GM10248 (cell line): ENCODE measurements around the gene ADAMTS8.

Experiments
- CTCF ChIA-PET: fragments of 300-600 bp; sonication (Branson Sonifier 250); formaldehyde crosslinking; extraction: SDS; loops from one replicate; lab custom pipeline; 2021; ENCODE audit warnings: antibody characterized with exemption; lab: Yijun Ruan, JAX
- POLR2A ChIA-PET: fragments of 350-650 bp; sonication (Branson Sonifier 250); formaldehyde crosslinking; extraction: SDS; loops from one replicate; lab custom pipeline; 2020; ENCODE audit warnings: antibody characterized with exemption; lab: Yijun Ruan, JAX
- DNase-seq: peaks from one replicate; pipeline ENCODE4 v3.0.0; 2012; ENCODE audit errors: extremely low spot score
- CTCF ChIP-seq: IDR thresholded peaks from 2 replicates; pipeline ENCODE4 v1.5.1; 2012; ENCODE audit warnings: mild to moderate bottlenecking, low read depth; ENCODE audit errors: extremely low read depth, missing control alignments, control extremely low read depth

The ADAMTS8 gene

GRCh38 chr11:130449310-130449990, 21.0 kb upstream of the ADAMTS8 start:
- DNase-seq = no peak
- TF ChIP-seq CTCF = no peak
- ChIA-PET CTCF (interaction anchor here (1.4 kb wide), 1 partner anchor 11 kb away, joined by 3 read pairs; no protein-coding TSS in a partner anchor), POLR2A (no interaction called here)

GRCh38 chr11:130448416-130449309, 20.3 kb upstream of the ADAMTS8 start, which contains the start of gene ADAMTS15:
TSS of gene ADAMTS15 (plus strand) at chr11:130448645. CDS start at chr11:130448974, 329 bp downstream.
- peak; percentile 58 for DNase-seq
- ChIA-PET CTCF (interaction anchor here (1.0 to 2.9 kb wide), 2 partner anchors 14 to 17 kb away, joined by 3 to 11 read pairs; no protein-coding TSS in a partner anchor), POLR2A (no interaction called here)
- TF ChIP-seq CTCF = no peak

GRCh38 chr11:130448039-130448415, 19.6 kb upstream of the ADAMTS8 start:
- POLR2A ChIA-PET = no interaction called here
- DNase-seq = no peak
- TF ChIP-seq CTCF = no peak
- CTCF ChIA-PET = interaction anchor here (1.0 to 2.9 kb wide), 2 partner anchors 13 to 17 kb away, joined by 3 to 11 read pairs; no protein-coding TSS in a partner anchor

- no peak for DNase-seq
- no peak for TF ChIP-seq CTCF
- ChIA-PET CTCF (interaction anchor here (2.9 to 18.4 kb wide), 2 partner anchors 14 to 419 kb away, joined by 11 to 447 read pairs; no protein-coding TSS in a partner anchor), POLR2A (no interaction called here)
These were observed 17.4 kb upstream of the ADAMTS8 start for GRCh38 chr11:130445788-130446187.

- POLR2A ChIA-PET = no interaction called here
- no peak for DNase-seq
- TF ChIP-seq CTCF = no peak
- CTCF ChIA-PET = interaction anchor here (0.7 to 18.4 kb wide), 8 partner anchors 8 to 422 kb away, joined by 3 to 447 read pairs (median 6); no protein-coding TSS in a partner anchor
These were observed 14.3 kb upstream of the ADAMTS8 start for GRCh38 chr11:130442737-130443136.

- no peak for TF ChIP-seq CTCF
- ChIA-PET CTCF (interaction anchor here (1.0 to 18.4 kb wide), 8 partner anchors 8 to 1254 kb away, joined by 3 to 447 read pairs (median 6); no protein-coding TSS in a partner anchor), POLR2A (no interaction called here)
- no peak for DNase-seq
These were observed 13.3 kb upstream of the ADAMTS8 start for GRCh38 chr11:130441719-130442118.
